HL-60/S4 treated with retinoic acid at 250 ng/mL for 4 days and 3 days (cell line): ENCODE measurements around the gene RASAL3.

Experiments
- in situ Hi-C: fragments of 300-500 bp; cut with MboI; formaldehyde crosslinking; loops from 2 replicates; pipeline ENCODE4 v1.7.0; 2022; ENCODE audit warnings: low sequenced_read_pairs

Gene RASAL3

GRCh38 chr19:15449620-15450527 lies 14.5 kb downstream of the RASAL3 start, which contains the start of gene WIZ:
WIZ (minus strand) TSS chr19:15449956; CDS start chr19:15448307, 1,649 bp downstream.
- in situ Hi-C loops, result no loop called here

GRCh38 chr19:15448778-15449619 lies 15.3 kb downstream of the RASAL3 start:
- in situ Hi-C loops, result no loop called here

GRCh38 chr19:15448044-15448777 lies 16.1 kb downstream of the RASAL3 start:
- in situ Hi-C loops, result no loop called here

GRCh38 chr19:15447057-15447456 lies 17.3 kb downstream of the RASAL3 start:
- in situ Hi-C loops, result no loop called here

- in situ Hi-C loops, result no loop called here
Observed at GRCh38 chr19:15445807-15446376, 18.5 kb downstream of the RASAL3 start.

GRCh38 chr19:15445227-15445605 lies 19.1 kb downstream of the RASAL3 start:
- in situ Hi-C loops, result no loop called here

- in situ Hi-C loops, result no loop called here
Observed at GRCh38 chr19:15444505-15445226, 19.7 kb downstream of the RASAL3 start.

- in situ Hi-C loops, result no loop called here
Observed at GRCh38 chr19:15443838-15444237, 20.5 kb downstream of the RASAL3 start.

- in situ Hi-C loops, result no loop called here
Observed at GRCh38 chr19:15443325-15443724, 21.0 kb downstream of the RASAL3 start.

- in situ Hi-C loops, result no loop called here
Observed at GRCh38 chr19:15442142-15442920, 22.0 kb downstream of the RASAL3 start.

GRCh38 chr19:15441317-15441716 lies 23.0 kb downstream of the RASAL3 start:
- in situ Hi-C loops, result no loop called here

- in situ Hi-C loops, result no loop called here
Observed at GRCh38 chr19:15439821-15440641, 24.3 kb downstream of the RASAL3 start.

GRCh38 chr19:15439078-15439799 lies 25.1 kb downstream of the RASAL3 start:
- in situ Hi-C loops, result no loop called here

GRCh38 chr19:15438577-15438976 lies 25.8 kb downstream of the RASAL3 start:
- in situ Hi-C loops, result no loop called here

GRCh38 chr19:15438124-15438496 lies 26.2 kb downstream of the RASAL3 start:
- in situ Hi-C loops, result no loop called here

- in situ Hi-C loops, result no loop called here
Observed at GRCh38 chr19:15437355-15438123, 26.8 kb downstream of the RASAL3 start.

GRCh38 chr19:15436826-15437110 lies 27.6 kb downstream of the RASAL3 start:
- in situ Hi-C loops, result no loop called here
